ENCODE data around the gene SMAD5. TPM values are rescaled to one million over a fixed set of nuclear protein-coding genes. Genes with fewer than 3 reads are reported as not detected.

SMAD5 gene
- total RNA-seq, 1 experiment from 2014 or later, result 69.3 TPM

GRCh38 chr5:136200761-136201160, 68.1 kb downstream of the SMAD5 start:
- H2BK5ac ChIP-seq (ENCODE audit: insufficient read length, low read length), result no peak overlapping the region
- no peak overlapping the region for H3K27ac ChIP-seq (ENCODE audit: insufficient read length, low read depth, low read length)
- no peak overlapping the region for H4K8ac ChIP-seq (replicated peaks; ENCODE audit: insufficient read length, low read depth, low read length)
- H2BK15ac ChIP-seq (ENCODE audit: low read depth, low read length), result no peak overlapping the region
- Mint-ChIP-seq H3K36me3 (ENCODE audit: insufficient read depth in 1 of 3, low read depth in 3 of 3) (peaks cover 5 to 12% (median 6%) of the 10 kb centered on the region in 3 experiments; a peak in 4 of 7 replicates), H3K4me3 (no peak overlapping the region), H3K9me3 (peaks cover 4 to 9% of the 10 kb centered on the region in 2 experiments; a peak in 4 of 5 replicates), H3K4me1 (peaks cover 42 to 43% of the 10 kb centered on the region in 2 experiments), H3K27me3 (ENCODE audit: low read depth) (peaks cover 99% of the 10 kb centered on the region), H3K27ac (no peak overlapping the region)
- H3K4me2 ChIP-seq (ENCODE audit: insufficient read depth, insufficient read length, low read length), result no peak overlapping the region
- H3K23ac ChIP-seq (ENCODE audit: insufficient read length, low read depth, low read length), result no peak overlapping the region
- H3K4me1 ChIP-seq (ENCODE audit: insufficient read depth, low read length), result 0 out of 2 replicates have a peak, but pooled peaks cover 4% of the 10 kb centered on the region
- DNase-seq, result no peak
- WGBS (ENCODE audit: extremely low coverage, insufficient read length, low lambda C conversion rate), result no CpG with 5 or more reads among the region's 3 CpGs
- H3K23me2 ChIP-seq (ENCODE audit: insufficient read length, low read depth, low read length, poor library complexity, severe bottlenecking), result no peaks in the 10 kb centered on the region
- no peak overlapping the region for H3K18ac ChIP-seq (ENCODE audit: insufficient read length, low read depth, low read length)
- H3K14ac ChIP-seq (ENCODE audit: insufficient read depth, low read length), result no peak overlapping the region
- no peak overlapping the region for H3K4ac ChIP-seq (ENCODE audit: low read depth, low read length)
- H3K56ac ChIP-seq (ENCODE audit: insufficient read length, low read depth, low read length), result no peak overlapping the region
- no peaks in the 10 kb centered on the region for H4K20me1 ChIP-seq (ENCODE audit: control insufficient read depth, insufficient read depth, insufficient read length)
- no peak overlapping the region for H3T11ph ChIP-seq (ENCODE audit: low read length)
- H2AFZ ChIP-seq (ENCODE audit: low read length), result no peak overlapping the region
- H2AK5ac ChIP-seq (ENCODE audit: insufficient read length, low read length), result no peak overlapping the region
- H3K9ac ChIP-seq (ENCODE audit: extremely low read depth, insufficient read length, low read length), result no peak overlapping the region
- H4K91ac ChIP-seq (ENCODE audit: insufficient read length, low read depth, low read length), result no peak overlapping the region
- H3K9me3 ChIP-seq (ENCODE audit: control insufficient read depth, low read depth, low read length), result no peaks in the 10 kb centered on the region
- H3K79me2 ChIP-seq (ENCODE audit: insufficient read depth, low read length), result no peaks in the 10 kb centered on the region
- no peak overlapping the region for H2BK120ac ChIP-seq (ENCODE audit: low read depth, low read length, poor library complexity, severe bottlenecking)
- H2BK12ac ChIP-seq (ENCODE audit: insufficient read length, low read depth, low read length), result no peak overlapping the region
- no peak overlapping the region for H2BK20ac ChIP-seq (ENCODE audit: low read depth, low read length, poor library complexity, severe bottlenecking)
- peaks cover 49% of the 10 kb centered on the region for H3K27me3 ChIP-seq (ENCODE audit: insufficient read depth, low read length)
- no peaks in the 10 kb centered on the region for H3K79me1 ChIP-seq (ENCODE audit: insufficient read depth, low read depth, low read length, poor library complexity, severe bottlenecking)
- no peak for TF ChIP-seq CTCF (conservative IDR thresholded peaks at IDR 0.05)
- H4K5ac ChIP-seq (ENCODE audit: insufficient read length, low read depth, low read length), result no peak overlapping the region

All from H9 (cell line).